ENCODE measurements around the gene SYT2.
A peak's percentile ranks its signal among the peaks of the same experiment; 100 is the strongest.
"Not testable (repeated sequence)": the region's sequence is repeated elsewhere in the genome, so short reads cannot be mapped to it uniquely, and the experiment has no call there.

The SYT2 gene

GRCh38 chr1:202710070-202711045 lies at the start of gene SYT2:
TSS of gene SYT2 (minus strand) at chr1:202710454. CDS start at chr1:202605772, 104,682 bp downstream.
- no peak for DNase-seq (ENCODE audit: low read depth in 2 of 2)

DNA sequence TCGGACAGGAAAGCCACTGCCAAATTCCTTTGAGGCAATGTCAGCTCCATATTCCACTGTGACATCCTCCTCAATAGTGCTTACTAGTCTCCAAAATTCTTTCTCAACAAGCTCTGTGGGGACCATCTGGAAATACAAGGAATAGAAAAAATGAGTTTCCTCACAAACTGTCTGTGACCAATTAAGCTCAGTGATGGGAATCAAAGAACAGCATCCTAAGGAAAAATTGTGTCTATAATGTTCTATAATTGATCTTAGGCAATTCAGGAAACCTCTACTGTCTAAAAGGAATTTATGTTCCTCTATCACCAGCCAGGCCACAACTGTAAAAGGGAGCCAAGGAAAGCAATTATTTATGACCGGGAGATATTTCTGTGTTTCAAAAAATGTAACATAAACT lies 46.1 kb upstream of the SYT2 start:
- peak; percentile 45 to 53 for DNase-seq (ENCODE audit: low read depth in 2 of 2)

- DNase-seq (ENCODE audit: low read depth in 2 of 2) = no peak
Observed at GRCh38 chr1:202754293-202754692, 44.0 kb upstream of the SYT2 start.

DNA sequence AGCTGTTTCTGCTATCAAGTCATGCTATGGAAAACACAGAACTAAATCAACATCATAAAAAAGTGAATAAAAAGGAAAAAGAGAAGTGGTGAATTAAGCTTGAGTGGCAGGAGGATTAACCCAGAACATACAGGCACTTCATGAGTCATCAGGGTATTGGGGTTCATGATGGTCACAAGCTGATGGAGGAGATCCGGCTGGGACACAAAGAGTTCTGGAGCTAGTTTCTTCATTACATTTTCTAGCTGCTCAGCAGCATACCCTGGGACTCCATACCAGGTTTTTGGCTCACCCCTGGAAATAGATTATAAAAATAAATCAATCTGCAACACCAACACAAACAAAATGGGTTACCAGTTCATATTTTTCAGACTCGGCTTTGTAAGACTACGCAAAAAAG lies 42.5 kb upstream of the SYT2 start:
- DNase-seq (ENCODE audit: low read depth in 2 of 2) = no peak

- no peak for DNase-seq (ENCODE audit: low read depth in 2 of 2)
Observed at GRCh38 chr1:202750761-202751160, 40.5 kb upstream of the SYT2 start.

DNA sequence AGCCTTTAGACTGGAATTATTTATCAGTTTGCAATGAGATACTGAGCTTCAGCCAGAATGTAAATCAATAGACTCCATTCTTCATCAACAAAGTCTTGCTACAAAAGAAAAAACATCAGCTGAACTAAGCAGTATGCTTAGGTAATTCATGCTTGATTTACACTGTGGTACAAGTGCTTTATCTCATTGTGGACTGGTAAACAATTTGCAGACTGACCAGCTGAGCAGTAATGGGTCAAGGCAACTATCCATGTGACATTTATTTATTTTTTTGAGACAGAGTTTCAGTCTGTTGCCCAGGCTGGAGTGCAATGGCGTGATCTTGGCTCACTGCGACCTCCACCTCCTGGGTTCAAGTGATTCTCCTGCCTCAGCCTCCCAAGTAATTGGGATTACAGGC lies 39.8 kb upstream of the SYT2 start:
- DNase-seq (ENCODE audit: low read depth in 2 of 2) = no peak

DNA sequence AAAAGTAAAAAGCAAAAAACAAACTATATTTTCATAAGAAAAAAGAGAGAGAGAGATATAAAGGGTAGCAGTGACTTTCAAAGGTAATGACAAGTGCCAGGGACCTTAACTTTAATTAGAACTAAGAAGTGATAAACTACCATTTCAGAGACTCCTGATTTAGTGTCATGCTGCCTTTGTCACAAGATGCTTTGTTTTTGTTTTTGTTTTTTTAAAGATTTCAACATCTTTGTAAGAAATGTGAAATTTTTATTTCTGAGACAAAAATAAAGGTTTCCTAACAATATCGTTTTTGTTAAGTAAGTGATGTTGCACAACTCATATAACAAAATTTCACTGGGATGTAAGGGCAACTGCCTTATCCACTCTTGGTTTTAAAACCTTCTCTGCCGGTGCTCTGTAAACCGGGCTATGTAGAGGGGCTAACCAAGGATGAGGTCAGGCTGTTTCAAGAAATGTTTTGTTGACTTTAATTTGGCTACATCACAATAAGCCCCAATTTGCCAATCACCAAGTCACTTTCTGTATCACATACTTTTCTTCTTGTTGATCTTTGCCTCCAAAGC lies 35.2 kb upstream of the SYT2 start:
- DNase-seq (ENCODE audit: low read depth in 2 of 2) = no peak

- DNase-seq (ENCODE audit: low read depth in 2 of 2) = not testable (repeated sequence)
Observed at GRCh38 chr1:202744770-202745169, 34.5 kb upstream of the SYT2 start.

DNA sequence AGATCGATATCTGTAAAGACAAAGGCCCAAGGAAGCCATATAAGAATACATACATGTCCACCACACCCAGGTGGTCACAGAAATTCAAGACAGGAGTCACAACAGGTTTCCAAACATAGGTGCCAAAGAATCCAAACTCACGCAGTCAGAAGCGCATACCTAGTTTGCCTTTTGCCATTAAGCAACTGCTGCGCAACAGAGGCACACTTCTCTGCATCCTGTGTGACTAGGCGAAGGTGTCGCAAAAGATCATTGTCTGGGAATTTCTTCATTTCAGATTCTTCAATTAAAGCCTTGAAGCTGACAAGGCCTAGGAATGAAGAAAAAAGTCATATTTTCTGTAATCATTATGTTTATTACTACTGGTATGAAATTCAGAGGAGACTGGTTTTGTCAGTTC lies 32.2 kb upstream of the SYT2 start:
- no peak for DNase-seq (ENCODE audit: low read depth in 2 of 2)

- no peak for DNase-seq (ENCODE audit: low read depth in 2 of 2)
Observed at GRCh38 chr1:202733251-202733650, 23.0 kb upstream of the SYT2 start.

- DNase-seq (ENCODE audit: low read depth in 2 of 2) = no peak
Observed at GRCh38 chr1:202728951-202729350, 18.7 kb upstream of the SYT2 start.

GRCh38 chr1:202725526-202725925 lies 15.3 kb upstream of the SYT2 start:
- no peak for DNase-seq (ENCODE audit: low read depth in 2 of 2)

GRCh38 chr1:202723708-202724107 lies 13.5 kb upstream of the SYT2 start:
- DNase-seq (ENCODE audit: low read depth in 2 of 2) = no peak

DNA sequence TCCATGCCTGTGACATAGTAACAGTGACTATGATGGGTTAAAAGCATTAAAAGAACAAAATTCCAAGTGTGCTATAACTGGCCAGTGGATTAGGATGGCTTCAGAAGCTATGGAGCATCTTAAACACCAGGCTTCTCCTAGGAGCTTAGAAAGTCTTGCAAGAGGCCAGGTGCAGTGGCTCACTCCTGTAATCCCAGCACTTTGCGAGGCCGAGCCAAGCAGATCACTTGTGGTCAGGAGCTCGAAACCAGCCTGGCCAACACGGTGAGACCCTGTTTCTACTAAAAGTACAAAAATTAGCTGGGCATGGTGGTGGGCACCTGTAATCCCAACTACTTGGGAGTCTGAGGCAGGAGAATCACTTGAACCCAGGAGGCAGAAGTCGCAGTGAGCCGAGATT lies 12.8 kb upstream of the SYT2 start:
- DNase-seq (ENCODE audit: low read depth in 2 of 2) = not testable (repeated sequence)

GRCh38 chr1:202716654-202717053 lies 6.4 kb upstream of the SYT2 start:
- DNase-seq (ENCODE audit: low read depth in 2 of 2) = no peak

DNA sequence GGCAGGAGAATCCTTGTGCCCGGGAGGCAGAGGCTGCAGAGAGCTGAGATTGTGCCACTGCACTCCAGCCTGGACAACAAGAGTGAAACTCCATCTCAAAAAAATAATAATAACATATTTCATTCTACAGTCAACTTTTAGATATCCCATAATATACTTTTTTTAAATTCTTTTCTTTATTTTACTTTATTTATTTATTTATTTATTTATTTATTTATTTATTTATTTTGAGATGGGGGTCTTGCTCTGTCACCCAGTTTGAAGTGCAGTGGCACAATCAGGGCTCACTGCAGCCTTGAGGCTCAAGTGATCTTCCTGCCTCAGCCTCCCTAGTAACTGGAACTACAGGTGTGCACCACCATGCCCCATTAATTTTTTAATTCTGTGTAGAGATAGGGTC lies 3.9 kb upstream of the SYT2 start:
- DNase-seq (ENCODE audit: low read depth in 2 of 2) = not testable (repeated sequence)

DNA sequence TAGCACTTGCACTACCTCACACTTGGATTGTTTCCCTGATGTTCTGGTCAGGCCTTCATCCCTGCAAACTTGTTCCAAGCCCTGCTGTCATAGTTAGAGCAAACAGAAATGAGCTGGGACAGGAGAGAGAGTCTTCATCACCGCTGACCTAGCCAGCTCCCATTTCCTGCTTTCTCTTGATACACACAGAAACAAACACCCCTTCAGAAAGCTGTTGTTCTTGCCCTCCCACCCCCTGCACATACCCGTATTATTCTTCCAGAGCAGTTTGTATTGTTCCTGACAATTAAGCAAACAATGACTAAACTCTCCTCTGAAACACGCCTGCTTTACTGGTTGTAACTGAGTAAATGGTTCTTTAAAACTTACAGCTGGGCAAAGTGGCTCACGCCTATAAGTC lies 2.9 kb upstream of the SYT2 start:
- DNase-seq (ENCODE audit: low read depth in 2 of 2) = no peak

- no peak for DNase-seq (ENCODE audit: low read depth in 2 of 2)
Observed at GRCh38 chr1:202711949-202712635, 1.8 kb upstream of the SYT2 start.

- DNase-seq (ENCODE audit: low read depth in 2 of 2) = no peak
Observed at GRCh38 chr1:202709276-202710041, 795 bp downstream of the SYT2 start.

DNA sequence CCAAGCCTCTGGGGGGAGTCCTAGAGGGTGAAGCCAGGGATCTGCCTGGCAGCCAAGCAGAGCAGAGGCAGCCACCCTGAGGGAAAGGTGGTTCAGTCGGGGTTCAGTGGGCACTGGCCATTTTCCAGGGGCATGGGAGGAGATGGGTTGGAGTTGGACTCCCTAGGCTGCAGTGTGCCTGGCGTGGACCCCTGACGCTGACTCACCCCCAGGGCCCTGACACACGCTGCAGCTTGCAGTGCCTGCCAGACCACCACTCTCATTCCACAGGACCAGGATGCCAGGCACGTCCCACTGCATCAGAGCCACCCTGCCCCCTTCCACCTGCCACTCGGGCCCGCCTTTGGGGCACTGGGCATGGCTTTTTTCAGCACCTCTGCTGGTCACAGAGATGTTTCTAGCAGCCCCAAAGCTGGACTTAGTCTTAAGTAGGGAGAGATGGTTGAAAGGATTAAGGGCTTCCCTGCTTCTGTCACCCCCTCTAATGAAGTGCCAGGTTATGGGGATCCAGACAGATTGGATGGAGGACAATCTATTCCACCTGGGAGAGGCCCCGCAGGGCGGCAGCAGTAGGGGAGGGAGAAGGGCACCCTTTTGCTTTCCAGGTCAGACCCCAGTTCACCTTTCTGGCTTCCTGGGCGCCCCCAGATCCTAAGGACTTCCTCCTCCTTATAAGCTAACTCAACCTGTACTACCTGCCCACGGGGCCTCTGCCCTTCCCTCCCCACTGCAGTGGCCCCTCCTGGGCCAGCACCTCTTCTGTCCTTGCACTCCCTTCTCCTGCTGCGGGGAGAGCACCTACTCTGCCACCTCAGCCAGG lies 1.6 kb downstream of the SYT2 start:
- DNase-seq (ENCODE audit: low read depth in 2 of 2) = no peak

DNA sequence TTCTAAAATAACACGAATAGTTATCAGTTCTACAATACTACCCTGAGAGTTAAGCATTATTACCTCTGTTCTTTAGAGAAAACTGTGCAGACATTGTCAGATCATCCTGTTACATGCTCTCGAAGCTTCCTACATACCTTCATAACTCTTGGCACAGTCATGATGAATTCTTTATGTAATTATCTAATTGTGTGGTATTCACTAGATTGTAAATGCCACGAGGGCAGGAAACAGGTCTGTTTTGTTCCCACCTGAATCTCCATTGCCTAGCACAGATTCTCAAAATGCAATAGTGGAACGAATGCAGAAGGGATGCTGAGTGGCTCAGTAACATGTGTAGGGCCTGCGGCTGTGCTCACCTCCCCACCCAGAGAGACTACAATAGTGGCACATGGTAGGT lies 3.4 kb downstream of the SYT2 start:
- DNase-seq (ENCODE audit: low read depth in 2 of 2) = no peak

All from fibroblast of skin of left biceps (primary cell).